Stomach (tissue), 4 donors: ENCODE data around the gene USP47.

ENCODE experiments used
- CTCF ChIP-seq, 7 experiments: fragments of 450-650 bp in 4 of 7; fragments of 200-600 bp in 3 of 7; sonication (generic) in 3 of 7; IDR thresholded peaks; one replicate each; pipeline ENCODE4 v1.5.1; 2016 to 2019; ENCODE audit warnings: antibody characterized with exemption in 7 of 7, control low read depth in 2 of 7, mild to moderate bottlenecking in 1 of 7
- EP300 ChIP-seq: sonication (generic); formaldehyde crosslinking; IDR thresholded peaks from one replicate; pipeline ENCODE4 v1.6.1; 2017; ENCODE audit warnings: antibody characterized with exemption
- POLR2A ChIP-seq, 4 donors: fragments of 450-650 bp; IDR thresholded peaks; one replicate each; pipeline ENCODE4 v1.6.1; 2016; ENCODE audit warnings: antibody characterized with exemption in 4 of 4, control low read depth in 2 of 4, mild to moderate bottlenecking in 1 of 4, moderate library complexity in 1 of 4
- POLR2AphosphoS5 ChIP-seq, 3 donors: sonication (generic); formaldehyde crosslinking; IDR thresholded peaks; one replicate each; pipeline ENCODE4 v1.6.1; 2016; ENCODE audit warnings: antibody characterized with exemption in 3 of 3

GRCh38 chr11:12005061-12005460, 163.3 kb downstream of the USP47 start:
- TF ChIP-seq CTCF (IDR thresholded peaks at IDR 0.05) (no peak), POLR2A (IDR thresholded peaks at IDR 0.05) (no peak), POLR2AphosphoS5 (IDR thresholded peaks at IDR 0.05) (no peak), EP300 (no peak)
